DOHH2 (cell line): Measurements from ENCODE around the gene CSNK2A2.

Source experiments
- H3F3A ChIP-seq: fragments of 200-600 bp; sonication (generic), shearing (Covaris generic); 2 replicates; pipeline ENCODE4 v1.6.0; 2016; ENCODE audit warnings: antibody characterized with exemption, mild to moderate bottlenecking; ENCODE audit not compliant: control insufficient read depth, insufficient read depth
- H3K27ac ChIP-seq: fragments of 200-600 bp; sonication (generic); 2 replicates; pipeline ENCODE4 v1.5.1; 2014; ENCODE audit warnings: low read depth, mild to moderate bottlenecking, low read length, moderate library complexity
- H3K27me3 ChIP-seq: fragments of 200-600 bp; sonication (generic); 2 replicates; pipeline ENCODE4 v1.6.1; 2014; ENCODE audit warnings: mild to moderate bottlenecking, low read length, mixed read lengths; ENCODE audit not compliant: control insufficient read depth
- H3K36me3 ChIP-seq: fragments of 200-600 bp; sonication (generic); 2 replicates; pipeline ENCODE4 v1.6.1; 2014; ENCODE audit warnings: mild to moderate bottlenecking, low read length, moderate library complexity, mixed read lengths; ENCODE audit not compliant: control insufficient read depth
- H3K4me1 ChIP-seq: fragments of 200-600 bp; sonication (generic); 2 replicates; pipeline ENCODE4 v1.6.1; 2014; ENCODE audit warnings: mild to moderate bottlenecking, low read length, mixed read lengths; ENCODE audit not compliant: control insufficient read depth
- H3K4me2 ChIP-seq: fragments of 200-600 bp; sonication (generic); 2 replicates; pipeline ENCODE4 v1.6.0; 2014; ENCODE audit warnings: mild to moderate bottlenecking, low read length, moderate library complexity
- H3K4me3 ChIP-seq: fragments of 200-600 bp; sonication (generic); 2 replicates; pipeline ENCODE4 v1.5.1; 2014; ENCODE audit warnings: mild to moderate bottlenecking, low read length, mixed read lengths
- H3K79me2 ChIP-seq: fragments of 200-600 bp; sonication (generic); 2 replicates; pipeline ENCODE4 v1.6.1; 2014; ENCODE audit warnings: mild to moderate bottlenecking, low read length, mixed read lengths; ENCODE audit not compliant: control insufficient read depth
- H3K9me2 ChIP-seq: fragments of 200-600 bp; sonication (generic); replicated peaks from 2 replicates; pipeline ENCODE4 v1.6.1; 2014; ENCODE audit warnings: mild to moderate bottlenecking, low read length, mixed read lengths; ENCODE audit not compliant: control insufficient read depth
- H3K9me3 ChIP-seq: fragments of 200-600 bp; sonication (generic); 2 replicates; pipeline ENCODE4 v1.6.1; 2014; ENCODE audit warnings: antibody characterized with exemption, low read length, mixed read lengths; ENCODE audit not compliant: control insufficient read depth, insufficient read depth
- H4K20me1 ChIP-seq: fragments of 200-600 bp; sonication (generic); 2 replicates; pipeline ENCODE4 v1.6.0; 2014; ENCODE audit warnings: low read depth, mild to moderate bottlenecking, antibody characterized with exemption, low read length, moderate library complexity; ENCODE audit not compliant: control insufficient read depth, insufficient read depth
- EZH2phosphoT487 ChIP-seq: fragments of 200-600 bp; sonication (generic); IDR thresholded peaks from 2 replicates; pipeline ENCODE4 v1.6.1; 2017; ENCODE audit warnings: borderline replicate concordance, mild to moderate bottlenecking, antibody characterized with exemption, low read length, moderate library complexity, mixed read lengths
- TF ChIP-seq, protein P1 (sequence below): fragments of 200-600 bp; sonication (generic); IDR thresholded peaks from one replicate; pipeline ENCODE4 v1.5.1; 2014; ENCODE audit warnings: antibody characterized with exemption, mild to moderate bottlenecking, low read depth, low read length; ENCODE audit not compliant: poor library complexity, severe bottlenecking

Gene CSNK2A2

DNA sequence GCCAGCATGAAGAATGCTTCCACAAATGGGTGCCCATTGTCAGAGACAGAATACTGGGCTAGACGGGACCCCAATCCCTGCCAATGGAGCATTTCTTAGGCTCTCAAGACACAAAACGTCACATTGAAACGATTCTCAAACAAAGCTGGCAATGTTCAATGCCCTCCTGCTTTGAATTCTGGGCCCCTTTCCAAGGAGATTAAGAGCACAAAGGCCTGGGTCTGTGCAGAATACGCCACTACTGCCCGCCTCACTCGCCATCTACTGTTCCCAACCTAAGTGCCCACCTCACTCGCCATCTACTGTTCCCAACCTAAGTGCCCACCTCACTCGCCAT, 78.4 kb downstream of the CSNK2A2 start:
- peaks cover 77% of the 10 kb centered on the region for H3K79me2 ChIP-seq
- no peak overlapping the region for H3K27ac ChIP-seq
- H3F3A ChIP-seq = peaks cover 5% of the 10 kb centered on the region; the same call in 1 of the 2 replicates
- H3K4me1 ChIP-seq = peaks cover 19% of the 10 kb centered on the region
- no peak overlapping the region for H3K4me2 ChIP-seq
- H3K36me3 ChIP-seq = peaks cover 32% of the 10 kb centered on the region
- H3K4me3 ChIP-seq = no peak overlapping the region
- no peaks in the 10 kb centered on the region for H3K9me2 ChIP-seq
- no peak for TF ChIP-seq EZH2phosphoT487
- TF ChIP-seq, protein P1, sequence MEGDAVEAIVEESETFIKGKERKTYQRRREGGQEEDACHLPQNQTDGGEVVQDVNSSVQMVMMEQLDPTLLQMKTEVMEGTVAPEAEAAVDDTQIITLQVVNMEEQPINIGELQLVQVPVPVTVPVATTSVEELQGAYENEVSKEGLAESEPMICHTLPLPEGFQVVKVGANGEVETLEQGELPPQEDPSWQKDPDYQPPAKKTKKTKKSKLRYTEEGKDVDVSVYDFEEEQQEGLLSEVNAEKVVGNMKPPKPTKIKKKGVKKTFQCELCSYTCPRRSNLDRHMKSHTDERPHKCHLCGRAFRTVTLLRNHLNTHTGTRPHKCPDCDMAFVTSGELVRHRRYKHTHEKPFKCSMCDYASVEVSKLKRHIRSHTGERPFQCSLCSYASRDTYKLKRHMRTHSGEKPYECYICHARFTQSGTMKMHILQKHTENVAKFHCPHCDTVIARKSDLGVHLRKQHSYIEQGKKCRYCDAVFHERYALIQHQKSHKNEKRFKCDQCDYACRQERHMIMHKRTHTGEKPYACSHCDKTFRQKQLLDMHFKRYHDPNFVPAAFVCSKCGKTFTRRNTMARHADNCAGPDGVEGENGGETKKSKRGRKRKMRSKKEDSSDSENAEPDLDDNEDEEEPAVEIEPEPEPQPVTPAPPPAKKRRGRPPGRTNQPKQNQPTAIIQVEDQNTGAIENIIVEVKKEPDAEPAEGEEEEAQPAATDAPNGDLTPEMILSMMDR = no peak
- no peaks in the 10 kb centered on the region for H3K9me3 ChIP-seq
- H4K20me1 ChIP-seq = peaks cover 33% of the 10 kb centered on the region
- no peaks in the 10 kb centered on the region for H3K27me3 ChIP-seq

DNA sequence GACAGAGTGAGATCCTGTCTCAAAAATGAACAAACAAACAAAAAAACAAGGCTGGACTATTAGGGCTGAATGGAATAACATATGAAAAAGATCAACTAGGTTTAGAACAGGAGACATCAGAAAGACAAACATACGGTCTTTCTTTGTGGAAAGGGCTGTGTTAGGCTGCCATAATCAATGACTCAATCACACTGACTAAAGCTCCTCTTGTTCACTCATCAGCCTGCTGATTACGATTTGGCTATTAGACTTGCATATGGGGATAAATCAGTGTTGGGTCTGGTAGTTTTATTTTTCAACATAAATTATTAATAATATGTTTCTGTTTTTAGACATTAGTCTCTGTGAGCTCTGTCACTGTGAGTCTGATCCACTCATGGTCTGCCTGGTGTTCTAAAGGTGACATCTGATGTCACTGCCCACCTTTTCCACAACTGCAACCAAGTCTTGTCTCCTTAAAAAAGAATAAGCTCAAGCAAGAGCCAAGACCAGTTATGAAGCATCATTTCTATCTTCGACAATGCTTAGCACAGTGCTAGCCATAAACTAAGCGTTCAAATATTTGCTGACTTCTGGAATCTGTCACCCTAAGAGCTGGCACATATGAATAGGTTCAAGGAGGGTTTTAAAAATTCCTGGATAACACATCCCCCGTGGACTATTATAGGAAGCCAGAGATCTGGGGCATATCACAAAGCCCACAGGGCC, 79.0 kb downstream of the CSNK2A2 start:
- no peaks in the 10 kb centered on the region for H3K9me3 ChIP-seq
- TF ChIP-seq, protein P1 = no peak
- TF ChIP-seq EZH2phosphoT487 = no peak
- no peak overlapping the region for H3K4me3 ChIP-seq
- H3F3A ChIP-seq = peaks cover 4% of the 10 kb centered on the region; the same call in 1 of the 2 replicates
- peaks cover 35% of the 10 kb centered on the region for H3K36me3 ChIP-seq
- H3K4me1 ChIP-seq = peaks cover 14% of the 10 kb centered on the region
- H3K9me2 ChIP-seq = no peaks in the 10 kb centered on the region
- peaks cover 72% of the 10 kb centered on the region for H3K79me2 ChIP-seq
- H4K20me1 ChIP-seq = peaks cover 29% of the 10 kb centered on the region
- no peaks in the 10 kb centered on the region for H3K27me3 ChIP-seq
- no peak overlapping the region for H3K27ac ChIP-seq
- H3K4me2 ChIP-seq = no peak overlapping the region

DNA sequence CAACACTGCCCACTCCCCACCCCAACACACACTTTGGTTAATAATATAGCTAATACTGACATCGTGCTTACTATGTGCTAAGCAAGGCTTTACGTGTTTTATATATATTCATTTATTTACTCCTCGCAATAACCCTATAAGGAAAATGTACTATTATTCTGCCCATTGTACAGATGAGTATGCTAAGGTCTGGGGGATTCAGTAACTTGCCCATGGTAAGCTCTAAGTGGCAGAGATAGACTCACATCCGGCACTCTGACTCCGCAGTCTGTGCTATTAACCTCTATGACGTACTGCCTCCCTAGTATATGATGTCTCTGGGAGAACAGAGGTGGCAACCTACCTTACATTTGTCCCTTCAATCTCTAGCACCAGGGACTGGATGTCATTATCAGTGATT, 81.4 kb downstream of the CSNK2A2 start:
- H3K27me3 ChIP-seq = no peaks in the 10 kb centered on the region
- no peaks in the 10 kb centered on the region for H3K9me2 ChIP-seq
- H3K4me1 ChIP-seq = peaks cover 2% of the 10 kb centered on the region
- H3K79me2 ChIP-seq = peaks cover 49% of the 10 kb centered on the region
- H3K4me2 ChIP-seq = no peak overlapping the region
- no peaks in the 10 kb centered on the region for H3F3A ChIP-seq
- no peaks in the 10 kb centered on the region for H3K9me3 ChIP-seq
- peaks cover 22% of the 10 kb centered on the region for H4K20me1 ChIP-seq
- TF ChIP-seq EZH2phosphoT487 = no peak
- TF ChIP-seq, protein P1 = no peak
- no peak overlapping the region for H3K4me3 ChIP-seq
- no peak overlapping the region for H3K27ac ChIP-seq
- peaks cover 46% of the 10 kb centered on the region for H3K36me3 ChIP-seq
